IPS-18a (cell line): ENCODE measurements around the gene PHEX.

ENCODE experiments used
- H3K27ac ChIP-seq: one replicate; pipeline ENCODE4 v1.5.1; 2013; ENCODE audit warnings: low read length
- H3K27me3 ChIP-seq: one replicate; pipeline ENCODE4 v1.6.1; 2013; ENCODE audit warnings: mild to moderate bottlenecking, low read length; ENCODE audit not compliant: control insufficient read depth, insufficient read depth
- H3K36me3 ChIP-seq: one replicate; pipeline ENCODE4 v1.6.1; 2013; ENCODE audit warnings: low read depth, low read length; ENCODE audit not compliant: control insufficient read depth
- H3K4me1 ChIP-seq: one replicate; pipeline ENCODE4 v1.6.1; 2013; ENCODE audit warnings: low read depth, low read length; ENCODE audit not compliant: control insufficient read depth
- H3K4me3 ChIP-seq: one replicate; pipeline ENCODE4 v1.5.1; 2013; ENCODE audit warnings: low read length
- H3K9ac ChIP-seq: one replicate; pipeline ENCODE4 v1.6.1; 2013; ENCODE audit warnings: mild to moderate bottlenecking, low read length, moderate library complexity
- H3K9me3 ChIP-seq: one replicate; pipeline ENCODE4 v1.6.1; 2013; ENCODE audit warnings: low read depth, low read length; ENCODE audit not compliant: control insufficient read depth

The PHEX gene

GRCh38 chrX:22164770-22165388 is 132.8 kb downstream of the PHEX start:
- Histone ChIP-seq H3K4me3 (no peak overlapping the region), H3K9me3 (peaks cover 11% of the 10 kb centered on the region), H3K4me1 (no peaks in the 10 kb centered on the region), H3K36me3 (no peaks in the 10 kb centered on the region), H3K27ac (no peak overlapping the region), H3K27me3 (no peaks in the 10 kb centered on the region), H3K9ac (no peak overlapping the region)

GRCh38 chrX:22165732-22166457 is 133.8 kb downstream of the PHEX start:
- no peaks in the 10 kb centered on the region for H3K27me3 ChIP-seq
- H3K4me3 ChIP-seq: no peak overlapping the region
- no peaks in the 10 kb centered on the region for H3K4me1 ChIP-seq

GRCh38 chrX:22171287-22172060 is 139.3 kb downstream of the PHEX start:
- peaks cover 23% of the 10 kb centered on the region for H3K9me3 ChIP-seq
- H3K9ac ChIP-seq: no peak overlapping the region
- H3K4me1 ChIP-seq: no peaks in the 10 kb centered on the region
- no peaks in the 10 kb centered on the region for H3K36me3 ChIP-seq
- no peak overlapping the region for H3K27ac ChIP-seq
- H3K4me3 ChIP-seq: no peak overlapping the region
- H3K27me3 ChIP-seq: no peaks in the 10 kb centered on the region

More at GRCh38 chrX:22165732-22166457, 133.8 kb downstream of the PHEX start:
- Histone ChIP-seq H3K36me3 (no peaks in the 10 kb centered on the region), H3K9me3 (peaks cover 13% of the 10 kb centered on the region), H3K9ac (no peak overlapping the region), H3K27ac (no peak overlapping the region)

GRCh38 chrX:22173966-22174365 is 141.8 kb downstream of the PHEX start:
- Histone ChIP-seq H3K27ac (no peak overlapping the region), H3K9me3 (peaks cover 29% of the 10 kb centered on the region), H3K36me3 (no peaks in the 10 kb centered on the region), H3K9ac (no peak overlapping the region), H3K4me3 (no peak overlapping the region), H3K4me1 (no peaks in the 10 kb centered on the region), H3K27me3 (no peaks in the 10 kb centered on the region)

GRCh38 chrX:22177950-22178515 is 145.9 kb downstream of the PHEX start:
- no peaks in the 10 kb centered on the region for H3K4me1 ChIP-seq
- H3K36me3 ChIP-seq: no peaks in the 10 kb centered on the region
- no peak overlapping the region for H3K4me3 ChIP-seq
- no peak overlapping the region for H3K9ac ChIP-seq
- no peak overlapping the region for H3K27ac ChIP-seq
- peaks cover 15% of the 10 kb centered on the region for H3K9me3 ChIP-seq
- H3K27me3 ChIP-seq: no peaks in the 10 kb centered on the region

GRCh38 chrX:22184096-22184495 is 152.0 kb downstream of the PHEX start:
- Histone ChIP-seq H3K36me3 (no peaks in the 10 kb centered on the region), H3K27ac (no peak overlapping the region), H3K4me1 (no peaks in the 10 kb centered on the region), H3K9me3 (peaks cover 6% of the 10 kb centered on the region), H3K27me3 (no peaks in the 10 kb centered on the region), H3K4me3 (no peak overlapping the region), H3K9ac (no peak overlapping the region)

GRCh38 chrX:22186165-22186564 is 154.0 kb downstream of the PHEX start:
- Histone ChIP-seq H3K27me3 (no peaks in the 10 kb centered on the region), H3K36me3 (no peaks in the 10 kb centered on the region), H3K27ac (no peak overlapping the region), H3K4me1 (no peaks in the 10 kb centered on the region), H3K4me3 (no peak overlapping the region), H3K9me3 (peaks cover 9% of the 10 kb centered on the region), H3K9ac (no peak overlapping the region)

- H3K9ac ChIP-seq: no peak overlapping the region
- H3K27ac ChIP-seq: no peak overlapping the region
- peaks cover 8% of the 10 kb centered on the region for H3K9me3 ChIP-seq
- H3K4me1 ChIP-seq: no peaks in the 10 kb centered on the region
- no peaks in the 10 kb centered on the region for H3K27me3 ChIP-seq
- no peak overlapping the region for H3K4me3 ChIP-seq
- no peaks in the 10 kb centered on the region for H3K36me3 ChIP-seq
Observed at GRCh38 chrX:22192419-22193060, 160.4 kb downstream of the PHEX start.

GRCh38 chrX:22193851-22194659 is 161.9 kb downstream of the PHEX start:
- no peak overlapping the region for H3K4me3 ChIP-seq
- no peaks in the 10 kb centered on the region for H3K4me1 ChIP-seq
- H3K27ac ChIP-seq: no peak overlapping the region
- peaks cover 10% of the 10 kb centered on the region for H3K9me3 ChIP-seq
- no peaks in the 10 kb centered on the region for H3K27me3 ChIP-seq
- H3K36me3 ChIP-seq: no peaks in the 10 kb centered on the region
- no peak overlapping the region for H3K9ac ChIP-seq

GRCh38 chrX:22194660-22194945 is 162.5 kb downstream of the PHEX start:
- no peaks in the 10 kb centered on the region for H3K4me1 ChIP-seq
- peaks cover 15% of the 10 kb centered on the region for H3K9me3 ChIP-seq
- H3K27me3 ChIP-seq: no peaks in the 10 kb centered on the region
- H3K27ac ChIP-seq: no peak overlapping the region
- no peaks in the 10 kb centered on the region for H3K36me3 ChIP-seq
- H3K4me3 ChIP-seq: no peak overlapping the region
- no peak overlapping the region for H3K9ac ChIP-seq

- Histone ChIP-seq H3K36me3 (no peaks in the 10 kb centered on the region), H3K27ac (no peak overlapping the region), H3K4me3 (no peak overlapping the region)
Observed at GRCh38 chrX:22196149-22196548, 164.0 kb downstream of the PHEX start.

More at GRCh38 chrX:22196149-22196548, 164.0 kb downstream of the PHEX start:
- no peaks in the 10 kb centered on the region for H3K4me1 ChIP-seq
- peaks cover 18% of the 10 kb centered on the region for H3K9me3 ChIP-seq
- H3K27me3 ChIP-seq: no peaks in the 10 kb centered on the region
- H3K9ac ChIP-seq: no peak overlapping the region
